Fibroblast of skin of scalp (primary cell): ENCODE results near the gene KRTAP10-3.
"Not testable (repeated sequence)": the region's sequence is repeated elsewhere in the genome, so short reads cannot be mapped to it uniquely, and the experiment has no call there.

Experiments used
- DNase-seq: peaks from one replicate; pipeline ENCODE4 v3.0.0-alpha.2; 2013

The KRTAP10-3 gene

GRCh38 chr21:44569861-44570517 is 11.4 kb upstream of the KRTAP10-3 start:
- DNase-seq: no peak

GRCh38 chr21:44568667-44569556 is 10.3 kb upstream of the KRTAP10-3 start:
- no peak for DNase-seq

GRCh38 chr21:44568261-44568660 is 9.7 kb upstream of the KRTAP10-3 start:
- DNase-seq: no peak

DNA sequence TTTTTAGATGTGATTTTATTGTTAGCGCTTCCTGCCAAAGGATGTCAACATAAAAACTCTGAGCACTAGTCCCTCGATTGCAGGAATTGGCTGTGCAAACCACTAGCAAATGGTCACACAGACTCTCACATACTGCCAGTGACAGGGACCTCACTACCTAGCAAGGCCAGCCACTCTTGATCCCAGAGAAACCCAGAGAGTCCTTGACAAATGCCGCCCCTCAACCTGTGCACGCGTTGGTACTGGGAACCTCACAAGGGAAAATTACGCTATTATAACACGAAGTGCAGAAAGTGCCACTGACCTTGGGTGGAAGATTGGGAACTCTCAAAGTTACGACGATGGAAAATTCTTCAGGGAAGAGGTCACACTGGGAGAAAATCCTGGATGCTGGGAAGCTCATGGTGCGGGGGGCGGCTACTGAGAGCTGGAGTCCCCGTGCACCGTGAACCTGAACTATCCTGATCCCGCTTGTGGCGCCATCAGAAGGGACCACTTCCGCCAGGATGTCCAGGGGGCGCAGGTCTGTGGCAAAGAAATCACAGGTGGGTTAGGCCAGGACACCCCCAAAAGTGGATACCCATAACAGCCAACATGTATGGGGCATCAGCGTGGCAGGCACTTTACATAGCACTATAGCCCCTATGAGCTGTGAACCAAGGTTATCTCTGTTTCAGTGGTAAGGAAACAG is 9.0 kb upstream of the KRTAP10-3 start:
- no peak for DNase-seq

DNA sequence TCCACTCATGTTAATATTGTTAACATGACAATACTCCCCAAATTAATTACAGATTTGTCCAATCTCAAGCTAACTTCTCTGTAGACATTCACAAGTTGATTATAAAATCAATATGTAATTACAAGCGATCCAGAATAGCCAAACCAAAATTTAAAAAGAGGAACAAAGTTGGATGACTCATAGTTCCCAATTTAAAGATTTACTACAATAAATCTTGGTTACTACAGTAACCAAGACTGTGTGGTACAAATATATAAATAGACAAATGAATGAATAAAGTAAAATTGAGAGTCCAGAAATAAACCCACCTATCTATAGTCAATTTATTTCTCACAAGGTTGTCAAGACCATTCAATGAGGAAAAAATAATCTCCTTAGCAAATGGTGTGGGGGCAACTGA is 7.8 kb upstream of the KRTAP10-3 start:
- DNase-seq: no peak

DNA sequence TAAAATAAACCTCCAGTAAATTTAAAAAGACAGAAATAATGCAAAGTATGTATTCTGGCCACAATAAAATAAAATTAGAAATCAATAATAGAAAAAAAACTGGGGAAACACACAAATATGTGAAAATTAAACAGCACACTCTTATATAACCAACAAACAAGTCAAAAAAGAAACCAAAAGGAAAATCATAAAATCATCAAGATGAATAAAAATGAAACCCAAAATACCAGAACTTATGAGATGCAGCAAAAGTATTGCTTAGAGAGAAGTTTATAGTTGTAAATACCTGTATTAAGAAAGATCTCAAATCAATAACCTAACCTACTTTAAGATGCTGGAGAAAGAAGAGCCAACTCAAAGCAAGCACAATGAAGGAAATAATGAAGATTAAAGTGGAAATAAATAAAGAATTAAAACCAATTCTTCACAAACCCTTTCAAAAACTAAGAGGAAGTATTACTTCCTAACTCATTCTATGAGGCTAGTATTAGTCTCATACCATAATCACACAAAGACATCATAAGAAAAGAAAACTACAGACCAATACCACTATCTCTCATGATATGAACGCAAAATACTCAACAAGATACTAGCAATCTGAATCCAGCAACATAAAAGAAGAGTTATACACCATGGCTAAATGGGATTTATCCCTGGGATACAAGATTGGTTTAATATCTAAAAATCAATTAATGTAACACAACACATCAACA is 6.4 kb upstream of the KRTAP10-3 start:
- no peak for DNase-seq

- DNase-seq: no peak
Measured at GRCh38 chr21:44564099-44564498, 5.5 kb upstream of the KRTAP10-3 start.

GRCh38 chr21:44558329-44558675 is 293 bp downstream of the KRTAP10-3 start:
- not testable (repeated sequence) for DNase-seq

DNA sequence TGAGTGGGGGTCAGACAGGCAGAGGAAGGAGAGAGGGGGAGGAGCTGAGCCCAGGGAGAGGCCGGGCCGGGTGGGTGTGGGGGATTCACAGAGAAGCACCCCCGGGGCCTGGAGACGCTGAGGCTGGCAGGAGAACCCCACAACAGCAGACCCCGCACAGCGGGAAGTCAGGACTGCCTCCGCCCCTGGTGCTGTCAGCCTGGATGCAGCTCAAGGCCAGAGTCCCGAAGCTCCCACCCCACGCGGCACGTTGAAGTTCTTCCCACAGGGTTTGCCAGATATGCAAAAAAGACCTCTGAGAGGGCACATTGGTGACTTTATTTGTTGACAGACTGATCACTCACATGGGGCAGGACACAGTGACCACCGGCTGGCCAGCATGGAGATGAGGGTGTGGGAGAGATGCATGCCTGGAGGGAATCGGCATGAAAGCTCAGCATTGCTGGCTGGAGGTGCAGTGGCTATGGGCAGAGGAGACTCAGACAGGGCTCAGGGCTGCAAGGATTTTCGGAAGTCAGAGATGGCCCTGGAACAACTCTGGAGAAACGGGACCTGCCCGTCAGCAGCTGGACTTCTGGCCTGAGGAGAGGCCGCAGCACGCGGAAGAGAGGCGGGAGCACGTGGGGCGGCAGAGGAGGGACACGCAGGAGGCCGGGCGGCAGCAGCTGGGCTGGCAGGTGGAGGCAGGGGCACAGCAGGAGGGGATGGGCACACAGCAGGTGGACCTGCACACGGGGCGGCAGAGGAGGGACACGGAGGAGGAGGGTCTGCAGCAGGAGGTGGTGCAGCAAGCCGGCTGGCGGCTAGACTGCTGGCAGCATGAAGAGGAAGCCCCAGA is 885 bp downstream of the KRTAP10-3 start:
- DNase-seq: no peak

GRCh38 chr21:44556879-44557278 is 1.7 kb downstream of the KRTAP10-3 start:
- no peak for DNase-seq

- DNase-seq: no peak
Measured at GRCh38 chr21:44555200-44555875, 3.3 kb downstream of the KRTAP10-3 start.

DNA sequence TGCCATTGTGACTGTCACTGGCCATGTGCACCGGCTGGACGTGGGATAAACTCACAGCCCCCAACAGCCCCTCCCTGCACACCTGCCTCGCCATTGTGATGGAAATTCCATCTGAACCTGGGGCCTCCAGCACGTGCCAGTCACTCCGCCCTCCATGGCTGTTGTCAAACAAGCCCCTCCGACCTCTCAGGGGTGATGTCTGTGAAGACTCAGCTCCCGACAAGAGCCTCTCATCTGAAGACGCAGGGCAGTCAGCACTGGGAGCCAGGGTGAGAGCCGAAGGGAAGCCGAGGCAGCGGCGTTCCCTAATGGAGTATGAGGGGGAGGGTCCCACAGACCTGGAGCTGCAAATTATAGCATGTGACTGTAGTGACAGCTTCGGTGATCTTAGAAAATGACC is 5.9 kb downstream of the KRTAP10-3 start:
- no peak for DNase-seq

DNA sequence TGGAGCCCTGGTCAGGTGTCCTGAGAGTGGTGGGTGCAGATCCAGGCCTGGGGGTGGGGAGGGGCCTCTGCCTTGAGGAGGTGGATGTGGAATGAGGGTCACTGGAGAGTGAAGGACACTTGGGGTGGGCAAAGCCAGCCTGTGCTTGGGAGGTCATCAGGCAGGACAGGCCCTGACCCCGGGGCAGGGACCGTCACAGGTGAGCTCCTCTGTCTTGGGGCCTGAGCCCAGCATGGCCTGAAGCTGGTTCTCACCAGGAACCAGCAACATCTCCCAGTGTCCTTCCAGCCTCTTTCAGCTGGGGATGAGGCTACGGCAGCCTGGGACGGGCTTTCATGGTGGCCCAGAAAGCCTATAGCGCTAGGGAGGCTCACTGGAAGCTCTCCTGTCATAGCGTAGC is 6.5 kb downstream of the KRTAP10-3 start:
- no peak for DNase-seq

DNA sequence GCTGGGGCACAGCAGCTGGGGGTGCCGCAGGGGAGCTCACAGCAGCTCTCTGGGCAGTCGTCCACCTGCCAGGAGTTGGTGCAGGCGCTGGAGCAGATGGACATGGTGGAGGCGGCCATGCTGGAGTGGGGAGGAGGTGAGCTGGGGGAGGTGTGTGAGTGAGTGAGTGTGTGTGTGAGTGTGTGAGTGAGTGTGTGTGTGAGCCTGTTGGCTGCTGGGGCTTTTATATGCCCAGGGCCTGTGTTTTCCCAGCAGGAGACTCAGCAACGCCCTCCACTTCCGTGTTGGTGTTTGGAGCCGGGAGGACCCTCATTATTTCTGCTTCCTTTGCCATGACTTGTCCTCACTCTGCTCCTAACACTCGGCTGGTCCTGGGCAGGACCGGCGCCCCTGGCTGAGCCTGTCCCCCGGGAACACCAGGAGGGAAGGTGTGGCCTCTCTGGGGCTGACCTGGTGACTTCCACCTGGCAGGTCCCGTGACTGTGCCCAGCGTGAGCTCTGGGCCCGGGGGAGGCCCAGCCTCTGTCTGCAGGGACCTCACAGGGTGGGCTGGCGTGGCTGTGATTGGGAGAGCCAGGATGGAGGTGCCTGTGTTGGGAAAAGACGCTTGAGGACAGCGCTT is 7.1 kb downstream of the KRTAP10-3 start, which contains the start of gene KRTAP10-2:
Gene KRTAP10-2, minus strand, starts transcription at position 166 of the 622 bp plus-strand sequence. Its CDS starts 47 bp downstream, at position 119.
- DNase-seq: no peak

DNA sequence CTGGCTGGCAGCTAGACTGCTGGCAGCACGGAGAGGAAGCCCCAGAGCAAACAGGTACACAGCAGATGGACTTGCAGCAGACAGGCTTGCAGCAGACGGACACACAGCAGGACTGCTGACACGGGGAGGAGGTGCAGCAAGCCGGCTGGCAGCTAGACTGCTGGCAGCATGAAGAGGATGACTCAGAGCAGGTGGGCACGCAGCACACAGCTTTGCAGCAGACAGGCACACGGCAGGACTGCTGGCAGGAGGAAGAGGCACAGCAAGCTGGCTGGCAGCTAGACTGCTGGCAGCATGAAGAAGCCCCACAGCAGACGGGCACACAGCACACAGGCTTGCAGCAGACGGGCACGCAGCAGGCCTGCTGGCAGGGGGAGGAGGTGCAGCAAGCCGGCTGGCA is 7.8 kb downstream of the KRTAP10-3 start:
- no peak for DNase-seq

- not testable (repeated sequence) for DNase-seq
Measured at GRCh38 chr21:44550285-44550684, 8.3 kb downstream of the KRTAP10-3 start.

GRCh38 chr21:44549525-44550211 is 8.9 kb downstream of the KRTAP10-3 start:
- no peak for DNase-seq

GRCh38 chr21:44548922-44549321 is 9.7 kb downstream of the KRTAP10-3 start:
- DNase-seq: no peak

- no peak for DNase-seq
Measured at GRCh38 chr21:44548381-44548780, 10.2 kb downstream of the KRTAP10-3 start.
